SK-MEL-5 (cell line): ENCODE measurements around the gene NUP93. TPM values are rescaled to one million over a fixed set of nuclear protein-coding genes. Genes with fewer than 3 reads are reported as not detected.

Experiments
- DNase-seq: peaks from one replicate; pipeline ENCODE4 v3.0.0-alpha.2; 2016; ENCODE audit warnings: low read depth, low spot score
- in situ Hi-C: cut with HindIII; loops from 2 replicates; pipeline ENCODE4 v1.10.0; 2016; ENCODE audit warnings: low sequenced_read_pairs, high pct_unique_total_duplicates, low pct_unique_long_range_greater_than_20kb
- polyA plus RNA-seq, 2 experiments: library from polyadenylated mRNA; depleted of rRNA; stranded (reverse); fragments of >200 nt; gene quantifications; 2 replicates each; pipeline ENCODE4 v1.2.3, GENCODE V29; 2015
- total RNA-seq: library from RNA; depleted of rRNA; stranded (reverse); fragments of >200 nt; shearing (Covaris generic); gene quantifications from 2 replicates; pipeline ENCODE4 v1.2.3, GENCODE V29; 2014; rRNA removed

NUP93 gene
- 132 and 134 TPM in 2 replicates for total RNA-seq
- 60.3 and 72.6 TPM in 2 replicates for polyA plus RNA-seq (2015; cell fraction: cytosol; rRNA removed)
- polyA plus RNA-seq (2015; cell fraction: nucleus; rRNA removed) = 132 and 144 TPM in 2 replicates

DNA sequence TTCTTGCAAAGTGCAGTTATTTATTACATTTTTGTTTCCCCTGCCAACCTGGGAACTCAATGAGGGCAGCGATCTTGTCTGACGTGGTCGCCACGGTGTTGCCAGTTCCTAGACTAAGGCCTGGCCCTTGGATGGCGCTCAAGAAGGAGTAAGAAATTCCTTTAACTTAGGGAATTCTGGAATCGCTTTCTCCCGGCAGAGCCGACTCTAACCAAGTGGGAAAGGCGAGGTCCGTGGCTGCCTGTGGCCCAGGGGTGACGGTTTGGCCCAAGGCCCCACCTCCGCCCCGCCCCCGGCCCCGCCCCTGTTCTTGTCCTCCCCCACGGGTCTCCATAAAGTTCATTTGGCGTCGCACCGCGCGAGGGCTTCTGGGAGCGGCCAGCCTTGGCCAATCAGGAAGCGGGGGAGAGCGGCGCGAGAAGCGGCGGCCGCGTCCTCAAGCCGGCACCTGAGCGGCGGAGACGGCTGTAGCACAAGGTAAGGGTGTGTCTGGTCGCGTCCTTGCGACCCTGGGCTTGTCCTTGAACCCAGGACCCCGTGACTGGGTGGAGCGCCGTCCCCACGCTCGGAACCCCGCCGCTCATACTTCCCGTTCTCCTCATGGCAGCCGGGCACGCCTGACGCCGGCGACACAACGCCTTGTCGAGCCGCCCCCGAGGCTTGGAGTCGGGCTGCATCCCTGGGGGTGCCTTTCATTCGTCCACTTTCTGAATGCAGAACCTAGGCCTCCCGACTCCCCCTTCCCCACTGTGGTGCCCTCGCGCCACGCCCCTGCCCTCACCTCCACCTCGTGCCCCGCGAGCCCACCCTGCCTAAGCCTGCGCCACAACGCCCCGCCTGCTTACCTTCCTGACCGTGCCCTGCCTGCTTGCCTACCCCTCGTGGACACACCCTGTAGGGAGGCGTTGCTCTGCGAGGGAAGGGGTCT, at the start of gene NUP93:
Gene NUP93, plus strand, starts transcription at position 395 of the 928 bp plus-strand sequence. CDS start 18,119 bp downstream, outside the sequence.
- DNase-seq = peak; percentile 91
- in situ Hi-C loops = no loop called here

DNA sequence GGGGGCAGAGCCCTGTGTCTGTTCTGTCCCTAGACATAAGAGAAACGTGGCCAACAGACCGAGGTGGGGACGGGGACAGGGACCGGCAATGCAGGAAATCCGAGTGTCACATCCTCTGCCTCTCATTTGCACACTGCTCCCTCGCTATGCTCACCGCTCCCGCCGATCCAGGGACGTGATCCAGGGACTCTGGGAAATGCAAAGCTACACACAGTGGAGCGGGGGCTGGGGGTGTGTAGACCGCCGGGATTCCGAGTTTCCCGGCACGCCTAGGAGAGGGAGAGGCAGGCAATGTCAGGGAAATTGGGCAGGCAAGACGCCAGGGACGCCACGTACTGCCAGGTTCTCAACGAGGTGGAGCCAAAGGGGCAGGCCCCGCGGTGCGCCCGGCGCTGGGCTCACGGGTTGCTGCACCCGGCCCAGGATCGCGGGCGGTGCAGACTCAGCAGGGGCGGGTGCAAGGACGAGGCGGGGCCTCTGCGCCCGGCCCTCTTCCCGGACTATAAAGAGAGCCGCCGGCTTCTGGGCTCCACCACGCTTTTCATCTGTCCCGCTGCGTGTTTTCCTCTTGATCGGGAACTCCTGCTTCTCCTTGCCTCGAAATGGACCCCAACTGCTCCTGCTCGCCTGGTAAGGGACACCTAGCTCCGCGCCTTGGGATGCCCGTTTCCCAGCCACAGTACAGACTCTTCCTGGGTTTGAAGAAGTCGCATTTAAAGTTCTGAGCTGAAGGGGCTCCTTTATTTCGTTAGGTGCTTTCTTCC, 47.8 kb upstream of the NUP93 start, which contains the start of gene MT1X:
Gene MT1X, plus strand, starts transcription at position 532 of the 764 bp plus-strand sequence. Its CDS starts 71 bp downstream, at position 603.
- in situ Hi-C loops = no loop called here
- DNase-seq = peak; percentile 79

DNA sequence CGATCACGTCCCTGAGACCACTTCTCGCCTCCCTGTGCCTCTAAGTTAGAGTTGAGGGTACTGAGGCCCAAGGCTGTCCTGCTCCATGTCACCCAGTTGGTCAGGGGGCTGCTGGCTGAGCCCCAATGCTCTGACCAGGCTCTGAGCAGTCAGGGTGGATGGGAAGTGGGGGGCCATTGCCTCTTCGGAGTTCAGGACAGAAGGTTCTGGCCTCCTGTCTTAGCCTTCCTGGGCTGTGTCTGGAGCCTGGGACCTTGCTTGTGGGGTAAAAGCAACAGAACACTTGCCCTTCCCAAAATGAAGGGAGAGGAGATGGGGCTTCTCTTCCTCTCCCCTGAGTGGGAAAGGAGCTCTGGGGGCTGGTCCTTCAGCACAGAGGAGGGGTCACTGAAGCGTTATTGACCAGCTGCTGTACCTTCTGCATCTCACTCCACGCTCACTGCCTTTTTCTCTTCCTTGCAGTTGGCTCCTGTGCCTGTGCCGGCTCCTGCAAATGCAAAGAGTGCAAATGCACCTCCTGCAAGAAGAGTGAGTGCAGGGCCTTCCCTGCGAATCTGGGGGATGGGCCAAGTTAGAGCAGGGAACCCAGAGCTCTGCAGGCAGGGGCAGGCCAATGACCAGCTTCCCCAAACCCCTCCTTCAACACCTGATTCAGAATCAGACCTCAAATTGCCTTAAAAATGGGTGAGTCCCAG, 47.1 kb upstream of the NUP93 start:
- in situ Hi-C loops = no loop called here
- DNase-seq = no peak

DNA sequence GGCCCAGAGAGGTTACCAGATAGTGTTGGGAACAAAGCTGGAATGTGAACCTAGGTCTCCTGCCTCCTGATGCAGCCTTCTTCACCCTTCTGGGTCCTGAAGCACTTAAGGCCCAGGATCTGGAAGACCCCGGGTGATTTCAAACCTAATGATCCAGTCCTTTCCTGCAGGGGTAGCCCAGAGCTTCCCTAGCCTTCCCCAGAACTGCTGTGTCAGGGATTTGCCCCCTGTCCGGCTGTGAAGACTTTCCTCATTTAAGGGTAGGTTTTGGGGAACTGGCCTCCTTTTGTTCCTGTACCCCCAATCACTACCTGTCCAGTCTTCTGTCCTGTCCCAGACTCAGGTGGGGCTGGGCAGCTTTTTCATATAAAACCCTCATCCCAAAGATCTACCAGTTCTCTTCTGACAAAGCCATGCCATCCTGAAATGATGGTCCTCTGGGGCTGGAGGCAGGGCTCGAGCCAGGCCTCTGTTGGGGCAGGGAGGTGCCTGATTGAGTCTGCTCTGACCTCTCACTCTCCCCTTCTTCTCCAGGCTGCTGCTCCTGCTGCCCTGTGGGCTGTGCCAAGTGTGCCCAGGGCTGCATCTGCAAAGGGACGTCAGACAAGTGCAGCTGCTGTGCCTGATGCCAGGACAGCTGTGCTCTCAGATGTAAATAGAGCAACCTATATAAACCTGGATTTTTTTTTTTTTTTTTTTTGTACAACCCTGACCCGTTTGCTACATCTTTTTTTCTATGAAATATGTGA, 46.3 kb upstream of the NUP93 start:
- no peak for DNase-seq
- in situ Hi-C loops = no loop called here

DNA sequence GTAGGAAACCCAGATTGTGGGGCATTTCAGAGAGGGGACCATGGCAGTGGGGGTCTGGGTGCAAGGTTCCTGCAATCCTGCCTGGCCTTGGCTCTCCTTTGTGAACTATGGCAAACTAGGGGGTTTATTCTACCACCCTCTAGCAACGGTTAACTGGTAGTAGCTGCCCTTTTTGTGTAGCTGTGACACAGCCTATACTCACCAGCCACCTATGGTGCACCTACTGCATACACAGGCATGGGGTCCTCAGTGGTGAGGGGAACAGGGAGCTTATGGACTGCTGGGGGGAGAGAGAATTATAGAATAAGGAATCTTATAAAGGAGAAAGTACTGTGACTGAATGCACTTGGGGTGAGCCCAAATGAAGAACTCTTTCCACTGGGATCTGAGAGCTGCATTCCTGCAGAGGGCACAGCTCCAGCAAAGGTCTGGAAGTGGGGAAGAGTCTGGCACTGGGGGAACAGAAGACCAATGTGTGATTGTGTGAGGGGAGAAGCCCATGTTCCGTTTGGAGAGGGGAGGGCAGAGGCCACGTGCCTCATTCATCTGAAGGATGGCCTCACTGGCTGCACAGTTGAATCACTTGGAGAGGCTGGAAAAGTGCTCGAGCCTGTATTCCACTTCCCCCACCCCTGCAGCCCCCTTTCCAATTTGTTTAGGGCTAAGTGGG, 45.5 kb upstream of the NUP93 start:
- no peak for DNase-seq
- in situ Hi-C loops = no loop called here

DNA sequence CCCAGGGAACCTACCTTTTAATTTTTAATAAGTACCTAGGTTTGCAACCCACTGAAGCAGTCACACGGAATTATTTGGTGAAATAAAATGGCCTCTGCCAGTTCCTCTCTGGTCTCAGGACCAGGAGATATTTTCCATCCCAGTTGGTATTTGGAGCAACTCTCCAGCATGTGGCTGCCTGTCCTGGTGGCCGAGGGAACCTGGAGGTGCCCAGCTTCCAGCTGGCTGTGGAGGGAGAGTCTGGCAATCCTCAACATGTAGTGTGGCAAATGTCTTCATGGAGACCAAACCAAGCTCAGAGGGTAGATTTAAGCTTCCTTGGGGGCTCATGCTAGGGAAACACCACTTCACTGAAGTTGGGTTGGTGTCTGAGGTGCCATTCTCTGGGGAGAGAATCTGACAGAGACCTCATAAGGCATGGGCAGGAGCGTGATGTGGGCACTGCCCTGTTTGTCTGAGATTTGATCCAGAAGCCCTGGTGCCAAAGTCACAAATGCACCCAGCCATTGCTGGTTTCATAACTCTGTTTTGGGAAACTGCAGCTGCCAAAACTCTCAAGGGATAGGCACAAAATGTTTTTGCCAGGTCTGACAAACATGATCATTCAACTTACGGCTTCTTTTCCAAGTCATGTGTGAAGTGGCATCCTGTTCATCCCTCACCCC, 44.9 kb upstream of the NUP93 start:
- in situ Hi-C loops = no loop called here
- no peak for DNase-seq

DNA sequence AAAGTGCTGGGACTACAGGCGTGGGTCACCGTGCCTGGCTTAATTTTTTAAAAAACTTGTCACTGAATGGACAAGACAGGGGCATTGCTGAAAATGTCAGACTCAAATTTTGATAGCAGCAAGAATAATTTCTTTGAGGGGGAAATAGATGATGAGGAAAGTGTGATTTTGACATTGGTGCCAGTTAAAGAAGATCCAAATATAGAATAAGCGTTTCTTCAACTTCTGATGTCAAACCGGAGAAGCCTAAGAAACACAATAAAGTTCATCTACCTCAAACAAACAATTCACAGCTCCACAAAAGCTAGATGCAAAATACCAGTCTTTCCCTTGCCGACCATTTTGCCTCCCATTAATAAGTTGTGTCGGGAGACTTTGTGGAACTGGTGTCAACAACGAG, 43.2 kb upstream of the NUP93 start:
- no peak for DNase-seq
- in situ Hi-C loops = no loop called here

DNA sequence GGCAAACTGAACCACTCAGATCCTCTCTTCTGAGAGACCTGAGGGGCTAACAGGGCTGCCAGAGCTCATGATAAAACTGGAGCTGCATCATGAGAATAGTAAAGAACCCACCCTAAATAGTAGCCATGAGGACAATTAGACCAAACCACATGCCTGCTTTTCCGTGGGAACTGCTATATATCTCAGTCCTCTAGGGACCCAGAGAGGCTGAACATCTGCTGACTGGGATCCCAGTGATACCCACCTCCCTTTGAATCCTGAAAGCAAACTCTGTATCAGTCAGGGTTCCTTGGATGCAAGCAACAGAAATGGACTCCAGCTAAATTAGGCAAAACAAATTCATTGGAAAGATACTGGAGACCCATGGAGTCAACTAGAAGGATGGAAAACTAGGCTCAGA, 41.2 kb upstream of the NUP93 start:
- DNase-seq = peak; percentile 22
- in situ Hi-C loops = no loop called here

DNA sequence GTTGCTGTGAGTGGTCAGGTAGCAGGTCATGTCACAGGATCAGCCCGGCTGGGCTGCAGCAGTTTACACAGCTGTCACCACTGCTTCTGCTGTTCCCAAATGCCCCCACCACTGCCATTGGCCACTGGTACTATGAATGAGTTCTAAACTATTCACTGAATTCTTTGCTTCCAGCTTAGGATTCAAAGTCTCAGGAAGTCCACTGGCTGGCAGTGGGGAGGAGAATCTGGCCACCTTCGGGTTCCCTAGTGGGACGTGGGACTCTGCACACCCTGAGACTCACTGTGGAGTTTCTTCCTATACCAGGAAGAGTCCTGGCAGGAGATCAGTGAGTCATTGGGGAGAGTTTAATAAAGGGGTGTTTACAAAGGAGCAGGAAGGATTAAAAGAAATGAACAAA, 40.8 kb upstream of the NUP93 start:
- no peak for DNase-seq
- in situ Hi-C loops = no loop called here

DNA sequence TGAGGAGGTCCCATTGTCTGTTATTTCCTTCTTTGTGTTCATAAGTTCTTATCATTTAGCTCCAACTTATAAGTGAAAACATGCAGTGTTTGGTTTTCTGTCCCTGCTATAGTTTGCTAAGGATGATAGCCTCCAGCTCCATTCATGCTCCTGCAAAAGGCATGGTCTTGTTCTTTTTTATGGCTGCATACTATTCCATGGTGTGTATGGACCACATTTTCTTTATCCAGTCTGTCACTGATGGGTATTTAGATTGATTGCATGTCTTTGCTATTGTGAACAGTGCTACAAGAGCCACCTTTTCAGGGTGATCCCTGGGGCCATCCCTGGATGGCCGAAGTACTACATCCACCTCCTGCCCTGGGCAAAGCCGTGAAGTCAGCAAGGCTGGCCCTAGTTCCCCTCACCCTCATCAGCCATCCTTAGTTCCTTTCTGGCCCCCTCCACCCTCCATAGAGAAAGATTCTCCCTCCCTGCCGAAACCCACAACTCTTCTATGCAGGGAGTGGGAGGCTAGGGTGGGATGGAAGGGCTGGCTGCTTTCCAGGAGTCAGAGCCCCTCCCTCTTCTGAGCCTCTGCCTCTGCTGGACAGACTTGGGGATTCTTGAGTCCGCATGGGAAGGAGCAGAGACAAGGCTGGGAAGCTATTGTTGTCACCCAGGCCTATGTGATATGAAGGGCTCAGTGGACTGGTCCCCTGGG, 39.4 kb upstream of the NUP93 start:
- no peak for DNase-seq
- in situ Hi-C loops = no loop called here

DNA sequence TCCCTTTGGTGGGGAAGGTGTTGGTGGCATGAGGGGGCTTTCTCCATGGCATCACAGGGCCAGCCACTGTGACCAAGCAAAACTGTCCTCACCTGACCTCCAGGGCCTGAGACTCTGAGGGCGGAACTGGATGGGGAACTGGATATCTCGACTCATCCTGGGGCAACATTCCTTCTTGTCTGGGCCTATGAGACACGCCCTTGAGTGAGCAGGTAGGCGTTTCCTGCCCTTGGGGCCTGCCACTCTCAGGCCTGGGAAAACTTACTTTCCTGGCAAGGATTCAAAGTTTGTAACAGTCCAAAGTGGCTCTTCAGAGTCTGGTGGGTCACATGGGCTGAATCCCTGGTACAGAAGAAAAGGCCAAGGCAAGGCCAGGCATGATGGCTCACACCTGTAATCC, 38.0 kb upstream of the NUP93 start:
- DNase-seq = no peak
- in situ Hi-C loops = no loop called here

DNA sequence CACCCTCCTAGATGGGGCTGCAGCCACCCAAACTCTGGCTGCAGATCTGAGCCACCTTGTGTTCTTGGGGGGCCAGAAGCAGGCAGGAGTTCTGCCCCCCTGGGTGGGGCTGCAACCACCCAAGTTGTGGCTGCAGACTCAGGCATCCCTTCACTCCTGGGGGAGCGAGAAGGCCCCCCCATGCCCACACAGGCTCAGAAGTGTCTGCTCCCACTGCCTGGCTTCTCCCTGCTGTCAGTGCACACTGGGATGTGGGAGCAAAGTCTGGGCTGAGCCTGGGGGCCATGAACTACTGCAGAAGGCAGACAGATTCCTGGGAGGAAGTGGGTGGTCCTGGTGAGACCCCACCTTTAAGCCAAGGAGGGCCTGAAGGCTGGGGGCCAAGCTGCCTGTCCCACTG, 34.7 kb upstream of the NUP93 start:
- no peak for DNase-seq
- in situ Hi-C loops = no loop called here

DNA sequence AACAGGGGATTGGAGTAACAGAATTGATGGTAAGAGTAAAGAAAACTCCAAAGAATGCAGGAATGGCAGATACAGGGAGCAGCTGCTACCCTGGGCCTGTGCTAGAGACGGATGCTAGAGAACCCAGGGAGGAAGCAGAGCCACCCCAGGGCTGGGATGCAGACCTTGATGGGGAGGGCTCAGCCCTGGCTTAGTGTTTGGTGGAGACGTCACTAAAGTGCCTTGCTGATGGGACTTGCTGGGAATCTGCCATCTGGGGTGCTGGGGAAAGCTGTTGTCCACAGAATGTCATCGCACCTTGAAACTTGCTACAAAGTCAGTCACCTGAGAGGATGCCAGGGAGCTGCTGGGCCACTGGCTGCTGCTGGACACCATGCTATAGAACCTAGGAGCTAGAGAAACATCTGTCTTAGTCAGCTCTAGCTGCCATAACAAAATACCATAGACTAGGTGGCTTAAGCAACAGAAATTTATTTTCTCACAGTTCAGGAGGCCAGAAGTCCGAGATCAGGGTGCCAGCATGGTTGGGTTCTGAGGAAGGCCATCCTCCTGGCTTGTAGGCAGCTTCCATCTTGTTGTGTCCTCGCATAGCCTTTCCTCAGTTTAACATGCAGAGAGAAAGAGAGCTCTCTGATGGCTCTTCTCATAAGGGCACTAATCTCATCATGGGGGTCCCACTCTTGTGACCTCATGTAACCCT, 32.3 kb upstream of the NUP93 start:
- in situ Hi-C loops = no loop called here
- DNase-seq = no peak

DNA sequence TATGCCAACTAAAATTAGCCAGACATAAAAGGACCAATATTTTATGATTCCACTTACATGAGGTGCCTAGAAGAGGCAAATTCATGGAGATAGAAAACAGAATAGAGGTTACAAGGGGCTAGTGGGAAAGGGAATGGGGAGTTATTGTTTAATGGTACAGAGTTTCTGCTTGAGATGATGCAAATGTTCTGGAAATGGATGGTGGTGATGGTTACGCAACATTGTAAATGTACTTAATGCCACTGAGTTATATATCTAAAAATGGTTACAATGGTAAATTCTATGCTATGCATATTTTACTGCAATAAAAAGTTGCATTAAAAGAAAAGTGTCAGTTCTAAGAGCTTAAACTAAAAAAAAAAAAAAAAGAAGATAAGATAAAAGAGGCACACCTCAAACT, 29.7 kb upstream of the NUP93 start:
- in situ Hi-C loops = no loop called here
- DNase-seq = no peak

DNA sequence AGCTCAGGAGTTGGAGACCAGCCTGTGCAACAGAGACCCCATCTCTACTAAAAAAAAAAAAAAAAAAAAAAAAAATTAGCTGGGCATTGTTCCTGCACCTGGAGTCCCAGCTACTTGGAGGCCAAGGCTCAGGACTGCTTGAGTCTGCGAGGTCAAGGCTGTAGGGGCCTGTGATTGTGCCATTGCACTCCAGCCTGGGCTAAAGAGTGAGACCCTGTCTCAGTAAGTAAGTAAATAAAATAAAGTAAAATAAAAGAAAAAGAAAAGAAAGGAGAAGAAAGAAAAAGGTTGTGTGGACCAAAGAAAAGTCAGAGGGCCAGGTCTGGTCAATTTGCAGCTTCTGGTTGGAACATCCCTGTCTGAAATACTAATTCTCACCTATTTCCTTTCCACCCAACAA, 29.3 kb upstream of the NUP93 start:
- in situ Hi-C loops = no loop called here
- DNase-seq = no peak
